ENCODE measurements around the gene SHB. TPM values are rescaled to one million over a fixed set of nuclear protein-coding genes. Genes with fewer than 3 reads are reported as not detected.
A peak's percentile ranks its signal among the peaks of the same experiment; 100 is the strongest.

The SHB gene
- total RNA-seq, 8 experiments from 2014 or later = 2.8 to 12.8 (median 8.7) TPM

DNA sequence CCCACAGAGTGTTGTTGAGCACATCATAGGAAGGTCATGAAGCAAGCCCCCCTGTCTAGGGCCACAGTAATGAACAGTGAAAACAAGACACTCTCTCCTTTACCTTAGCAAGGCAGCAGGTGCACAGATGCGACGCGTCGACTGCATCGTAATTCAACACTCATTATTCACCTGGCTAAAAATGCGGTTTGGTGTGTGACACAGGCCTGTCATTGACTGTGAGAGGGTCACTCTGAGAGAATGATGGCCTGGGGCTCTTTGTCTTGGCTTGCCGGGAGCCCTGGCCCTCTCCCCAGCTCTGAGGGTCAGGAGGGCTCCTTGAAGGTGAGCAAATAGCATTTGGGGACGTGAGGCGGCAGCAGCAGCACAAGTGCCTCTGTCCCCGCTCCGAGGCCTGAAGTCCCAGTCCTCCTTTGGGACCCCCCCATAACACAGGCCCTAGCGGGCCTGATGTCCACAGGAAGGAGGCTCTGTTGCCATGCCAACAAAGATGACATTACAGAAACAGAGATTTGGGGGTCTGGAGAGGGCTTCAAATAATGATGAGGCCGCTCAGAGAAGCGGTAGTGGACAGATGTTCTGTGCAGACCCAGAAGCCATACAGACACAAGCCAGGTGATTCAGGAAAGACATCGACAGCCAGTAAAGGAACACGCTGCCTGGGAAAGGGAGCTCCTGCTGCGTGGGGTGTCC is 46.7 kb downstream of the SHB start:
- no peak overlapping the region for H3K4me3 ChIP-seq
- H3K27ac ChIP-seq = peak overlapping the region; percentile 32 to 44
- in situ Hi-C loops (cut with MboI; ENCODE audit: low pct_unique_long_range_greater_than_20kb in 2 of 9, low sequenced_read_pairs in 9 of 9, unreplicated experiment in 9 of 9) = loop anchor here in 1 of 9 experiments (25.0 kb wide), 1 partner anchor 340 kb away; no protein-coding TSS in a partner anchor
- WGBS, 10 experiments = 56 to 98% (median 82%) methylated on average over 2 to 9 of the region's 17 CpGs; no CpG with 5 or more reads in 5 of the 10 experiments
- peak in 3 of 8 experiments; percentile 4 to 6 (median 5) for ATAC-seq (replicated peaks in 6 of 8)
- H3K4me1 ChIP-seq (replicated peaks in 1 of 2) = peaks cover 85 to 91% of the 10 kb centered on the region in 2 donors

DNA sequence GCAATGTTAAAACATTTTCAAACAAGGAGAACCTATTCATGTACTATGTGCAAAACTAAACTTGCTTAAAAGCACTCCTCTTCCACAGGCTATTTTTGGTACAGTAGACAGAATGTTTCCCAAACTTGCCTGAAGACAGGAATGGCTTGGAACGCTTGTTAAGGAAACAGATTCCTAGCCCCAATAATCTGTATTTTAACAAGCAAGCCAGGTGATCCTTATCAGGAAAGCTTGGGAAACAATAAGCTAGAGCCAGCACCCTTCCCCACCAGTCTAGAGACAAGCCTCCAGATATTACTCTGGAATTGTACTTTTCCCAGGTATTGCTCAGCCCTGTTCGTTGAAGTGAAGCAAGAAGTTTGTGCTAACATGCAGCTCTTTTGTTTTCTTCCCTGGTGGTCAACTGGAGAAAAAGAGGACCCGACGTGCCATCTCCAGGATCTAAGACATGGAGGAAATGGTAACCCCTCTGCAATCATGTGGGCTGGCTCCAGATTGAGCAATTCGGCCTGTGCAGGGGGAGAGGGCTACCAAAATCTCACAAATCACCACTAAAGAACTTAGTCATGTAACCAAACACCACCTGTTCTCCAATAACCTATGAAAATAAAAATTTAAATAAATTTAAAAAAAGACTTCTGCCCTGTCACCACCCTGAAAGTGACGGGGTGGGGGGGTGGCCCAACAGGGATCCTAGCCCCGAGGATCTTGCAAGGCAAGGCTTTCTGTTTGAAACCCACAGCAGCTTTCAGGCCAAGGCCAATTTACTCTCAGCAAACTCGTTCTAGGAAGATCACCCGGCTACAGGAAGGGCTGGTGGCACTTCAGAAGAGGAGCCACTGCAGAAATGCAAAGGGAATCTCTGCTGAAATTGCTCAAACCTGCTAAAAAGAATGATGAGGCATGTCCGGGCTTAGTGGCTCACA is 48.6 kb downstream of the SHB start:
- in situ Hi-C loops (cut with MboI; ENCODE audit: low pct_unique_long_range_greater_than_20kb in 2 of 9, low sequenced_read_pairs in 9 of 9, unreplicated experiment in 9 of 9) = loop anchor here in 1 of 9 experiments (25.0 kb wide), 1 partner anchor 342 kb away; no protein-coding TSS in a partner anchor
- ATAC-seq (replicated peaks in 6 of 8) = no peak
- WGBS, 10 experiments = 20 to 100% (median 79%) methylated on average over 1 to 8 of the region's 10 CpGs
- peaks cover 80 to 83% of the 10 kb centered on the region in 2 donors for H3K4me1 ChIP-seq (replicated peaks in 1 of 2)
- no peak overlapping the region for H3K27ac ChIP-seq
- H3K4me3 ChIP-seq = no peak overlapping the region

DNA sequence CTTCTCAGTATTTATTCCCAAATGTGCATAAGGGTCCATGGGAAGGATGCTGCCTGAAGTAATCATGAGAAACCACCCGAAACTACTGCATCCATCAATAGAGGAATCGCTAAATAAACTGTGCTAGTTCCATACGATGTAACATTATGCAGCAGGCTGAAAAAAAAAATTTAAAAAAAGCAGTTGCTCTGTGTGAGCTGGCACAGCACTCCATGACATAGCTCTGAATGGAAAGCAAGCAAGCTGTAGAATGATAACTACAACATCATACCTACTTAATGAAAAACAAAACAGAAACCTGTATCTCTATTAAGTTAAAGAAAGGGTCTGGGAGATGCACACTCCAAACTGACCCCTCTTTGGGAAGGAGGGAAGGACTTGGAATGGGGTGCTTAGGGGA is 49.3 kb downstream of the SHB start:
- Histone ChIP-seq H3K27ac (no peak overlapping the region), H3K4me3 (no peak overlapping the region), H3K4me1 (replicated peaks in 1 of 2) (peaks cover 79% of the 10 kb centered on the region in 2 donors)
- WGBS, 10 experiments = 17 to 100% (median 85%) methylated on average over 2 to 3 of the region's 3 CpGs; no CpG with 5 or more reads in 3 of the 10 experiments
- in situ Hi-C loops (cut with MboI; ENCODE audit: low pct_unique_long_range_greater_than_20kb in 2 of 9, low sequenced_read_pairs in 9 of 9, unreplicated experiment in 9 of 9) = loop anchor here in 1 of 9 experiments (25.0 kb wide), 1 partner anchor 343 kb away; no protein-coding TSS in a partner anchor
- ATAC-seq (replicated peaks in 6 of 8) = no peak

DNA sequence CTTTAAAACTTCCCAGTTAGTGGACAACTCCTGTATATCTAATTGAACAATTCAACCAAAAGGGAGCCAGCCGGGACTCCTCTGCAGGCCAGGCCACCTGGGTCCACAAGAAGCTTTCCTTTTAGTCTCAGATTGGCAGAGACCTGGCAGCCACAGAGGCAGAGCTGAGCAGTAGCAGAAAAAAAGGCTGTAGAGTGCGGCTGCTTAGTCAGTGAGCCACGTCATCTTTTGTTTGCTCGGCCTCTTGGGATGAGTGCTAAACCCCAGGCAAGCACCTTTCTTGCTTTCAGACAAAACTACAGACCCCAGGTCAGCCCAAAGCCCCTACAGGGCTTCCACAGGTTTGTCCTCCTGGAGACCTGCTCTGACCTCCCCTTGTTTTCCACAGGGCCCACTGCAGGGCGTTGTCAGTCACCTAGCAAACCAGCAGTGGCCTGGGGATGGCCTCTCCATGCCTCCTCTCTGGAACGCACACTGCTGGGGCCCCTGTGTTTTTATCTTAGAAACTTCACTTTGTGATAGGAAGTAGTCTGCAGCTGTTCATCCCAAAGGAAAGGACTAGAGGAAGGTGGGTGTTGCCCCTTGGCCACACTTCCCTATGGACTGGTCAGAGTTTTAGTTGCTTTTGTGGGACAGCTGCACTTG is 49.9 kb downstream of the SHB start:
- 0 to 65% (median 20%) methylated on average over 1 to 4 of the region's 6 CpGs; no CpG with 5 or more reads in 5 of the 10 experiments for WGBS, 10 experiments
- peak in 7 of 8 experiments; percentile 49 to 74 (median 66) for ATAC-seq (replicated peaks in 6 of 8)
- in situ Hi-C loops (cut with MboI; ENCODE audit: low pct_unique_long_range_greater_than_20kb in 2 of 9, low sequenced_read_pairs in 9 of 9, unreplicated experiment in 9 of 9) = loop anchor here in 1 of 9 experiments (25.0 kb wide), 1 partner anchor 343 kb away; no protein-coding TSS in a partner anchor
- H3K4me1 ChIP-seq (replicated peaks in 1 of 2) = peaks cover 72 to 73% of the 10 kb centered on the region in 2 donors
- H3K4me3 ChIP-seq = no peak overlapping the region
- H3K27ac ChIP-seq = peak overlapping the region in 1 of 2 donors; percentile 45

DNA sequence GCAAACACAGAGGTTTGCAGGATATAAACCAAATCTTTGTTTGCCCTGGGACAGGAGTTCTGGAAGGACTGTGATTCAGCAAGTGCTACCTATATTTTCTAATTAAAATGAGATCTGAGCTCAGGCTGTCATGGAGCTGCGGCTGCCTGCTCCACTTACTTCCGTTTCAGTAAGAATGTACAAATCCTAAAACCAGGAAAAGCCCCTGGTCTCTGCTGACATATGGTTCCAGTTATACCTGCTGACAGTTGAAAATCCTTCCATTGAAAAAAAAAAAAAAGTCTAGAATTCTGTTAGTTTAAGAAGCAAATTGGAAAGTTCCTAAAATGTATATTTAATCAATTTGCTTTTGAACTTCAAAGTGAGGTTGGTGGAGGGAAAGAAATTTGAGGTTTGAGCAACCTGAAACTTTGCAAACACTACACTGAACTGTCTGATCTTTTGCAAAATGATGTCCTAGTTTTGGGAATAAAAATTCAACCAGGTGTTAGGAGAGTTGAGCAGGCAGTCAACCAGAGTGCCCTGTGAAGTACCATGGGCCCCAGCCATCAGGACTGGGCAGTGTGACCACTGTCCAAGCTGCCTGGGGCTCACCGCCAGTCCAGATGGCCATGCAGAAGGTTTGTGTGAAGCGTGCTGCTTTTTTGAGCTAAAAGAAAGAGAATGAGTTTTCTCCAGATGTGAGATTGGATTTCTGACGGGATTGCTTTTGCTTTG is 50.6 kb downstream of the SHB start:
- WGBS, 10 experiments = 7 to 100% (median 62%) methylated on average over 1 to 5 of the region's 5 CpGs; no CpG with 5 or more reads in 2 of the 10 experiments
- no peak overlapping the region for H3K4me3 ChIP-seq
- ATAC-seq (replicated peaks in 6 of 8) = peak in 1 of 8 experiments; percentile 15
- peaks cover 69% of the 10 kb centered on the region in 2 donors for H3K4me1 ChIP-seq (replicated peaks in 1 of 2)
- peak overlapping the region in 1 of 2 donors; percentile 45 for H3K27ac ChIP-seq
- in situ Hi-C loops (cut with MboI; ENCODE audit: low pct_unique_long_range_greater_than_20kb in 2 of 9, low sequenced_read_pairs in 9 of 9, unreplicated experiment in 9 of 9) = loop anchor here in 1 of 9 experiments (25.0 kb wide), 1 partner anchor 344 kb away; no protein-coding TSS in a partner anchor

DNA sequence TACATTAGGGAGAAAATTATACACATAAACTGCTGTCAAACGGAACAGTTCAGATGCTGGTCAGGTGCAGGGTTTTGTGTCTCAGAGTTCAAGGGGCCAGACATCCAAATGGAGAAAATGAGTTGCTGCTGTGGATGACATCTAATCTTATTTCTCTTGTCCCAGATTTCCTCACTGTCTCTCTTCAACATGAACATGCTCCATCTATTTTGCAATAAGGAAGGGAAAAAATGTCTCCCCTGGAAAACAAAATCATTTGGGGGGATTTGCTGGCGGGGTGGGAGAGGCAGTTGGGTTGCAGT is 51.2 kb downstream of the SHB start:
- H3K27ac ChIP-seq = no peak overlapping the region
- no peak overlapping the region for H3K4me3 ChIP-seq
- 0 to 100% (median 73%) methylated on average over 1 to 2 of the region's 2 CpGs; no CpG with 5 or more reads in 2 of the 10 experiments for WGBS, 10 experiments
- peaks cover 69% of the 10 kb centered on the region in 2 donors for H3K4me1 ChIP-seq (replicated peaks in 1 of 2)
- no peak for ATAC-seq (replicated peaks in 6 of 8)
- in situ Hi-C loops (cut with MboI; ENCODE audit: low pct_unique_long_range_greater_than_20kb in 2 of 9, low sequenced_read_pairs in 9 of 9, unreplicated experiment in 9 of 9) = loop anchor here in 1 of 9 experiments (25.0 kb wide), 1 partner anchor 344 kb away; no protein-coding TSS in a partner anchor

DNA sequence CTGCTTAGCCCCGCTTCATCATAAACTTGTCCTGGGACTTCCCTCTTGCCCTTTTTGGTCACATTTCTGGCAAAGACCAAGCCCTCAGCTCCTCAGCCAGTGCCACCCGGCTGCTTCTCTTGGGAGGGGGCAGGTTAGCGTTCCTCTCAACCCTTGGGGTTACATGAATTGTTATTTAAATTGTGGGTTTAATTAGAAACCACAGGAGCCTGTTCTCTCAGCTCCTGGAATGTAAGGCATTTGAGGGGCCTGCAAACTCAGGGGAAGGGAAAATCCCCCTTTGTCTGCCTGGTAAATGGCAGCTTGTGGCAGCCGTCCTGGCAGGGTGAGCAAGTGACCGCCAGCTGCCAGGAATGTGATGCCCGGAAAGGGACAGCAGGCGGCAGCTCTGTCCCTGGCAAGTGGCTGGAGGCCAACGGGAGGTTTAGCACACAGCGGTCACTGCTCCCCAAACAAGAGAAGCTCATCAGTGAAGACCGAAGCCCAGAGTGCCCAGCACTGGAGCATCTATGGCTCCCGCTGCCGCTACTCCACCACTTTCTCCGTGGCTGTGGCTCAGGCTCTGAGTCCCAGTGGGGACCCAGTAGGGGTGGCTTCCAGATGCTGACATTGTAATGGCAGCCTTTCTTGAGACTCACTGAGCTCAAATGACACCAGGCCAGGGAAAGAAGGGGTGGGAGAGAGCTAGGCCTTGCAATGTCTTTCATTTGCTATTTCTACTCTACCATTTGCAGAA is 51.7 kb downstream of the SHB start:
- Histone ChIP-seq H3K4me3 (no peak overlapping the region), H3K27ac (no peak overlapping the region), H3K4me1 (replicated peaks in 1 of 2) (peaks cover 69% of the 10 kb centered on the region in 2 donors)
- ATAC-seq (replicated peaks in 6 of 8) = peak in 7 of 8 experiments; percentile 18 to 68 (median 50)
- in situ Hi-C loops (cut with MboI; ENCODE audit: low pct_unique_long_range_greater_than_20kb in 2 of 9, low sequenced_read_pairs in 9 of 9, unreplicated experiment in 9 of 9) = loop anchor here in 1 of 9 experiments (25.0 kb wide), 1 partner anchor 345 kb away; no protein-coding TSS in a partner anchor
- WGBS, 10 experiments = 0 to 100% (median 41%) methylated on average over 1 to 10 of the region's 13 CpGs; no CpG with 5 or more reads in 2 of the 10 experiments

DNA sequence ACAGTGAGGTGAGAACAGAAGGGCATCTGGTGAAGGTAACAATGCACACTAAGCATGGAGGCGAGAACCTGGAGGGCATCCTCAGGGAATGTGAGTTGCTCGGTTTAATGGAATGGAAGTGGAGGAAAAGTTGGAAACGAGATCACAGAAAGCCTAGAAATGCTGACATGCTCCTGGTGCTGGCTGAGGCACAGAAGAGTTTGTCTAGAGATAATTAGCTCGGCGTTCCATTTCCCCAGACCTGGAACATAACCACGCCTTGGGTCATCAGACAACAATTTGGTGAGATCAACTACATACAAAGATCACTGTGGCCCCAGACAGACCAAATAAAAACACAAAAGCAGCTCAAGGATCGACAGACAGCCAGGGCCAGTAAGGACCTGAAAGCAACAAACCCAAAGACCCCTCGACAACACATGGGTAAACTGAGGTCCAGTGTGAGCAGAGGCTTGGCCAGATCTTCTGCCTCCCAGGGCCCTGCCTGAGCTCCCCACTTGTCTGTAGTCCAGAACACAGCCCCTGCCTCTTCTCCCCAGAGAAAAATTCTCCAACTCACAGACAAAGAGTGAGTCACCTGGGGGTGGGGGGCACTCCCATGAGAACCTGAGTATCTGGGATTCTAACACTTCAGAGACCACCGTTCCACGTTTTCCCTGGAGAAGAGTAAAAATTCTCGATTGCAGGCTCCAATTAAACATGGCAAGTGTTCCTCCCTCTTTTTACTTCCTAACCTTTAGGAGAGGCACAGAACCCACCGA is 52.5 kb downstream of the SHB start:
- in situ Hi-C loops (cut with MboI; ENCODE audit: low pct_unique_long_range_greater_than_20kb in 2 of 9, low sequenced_read_pairs in 9 of 9, unreplicated experiment in 9 of 9) = loop anchor here in 1 of 9 experiments (25.0 kb wide), 1 partner anchor 346 kb away; no protein-coding TSS in a partner anchor
- 0 to 67% (median 39%) methylated on average over 1 to 11 of the region's 12 CpGs; no CpG with 5 or more reads in 2 of the 10 experiments for WGBS, 10 experiments
- no peak overlapping the region for H3K27ac ChIP-seq
- ATAC-seq (replicated peaks in 6 of 8) = no peak
- peaks cover 67 to 69% of the 10 kb centered on the region in 2 donors for H3K4me1 ChIP-seq (replicated peaks in 1 of 2)
- no peak overlapping the region for H3K4me3 ChIP-seq

DNA sequence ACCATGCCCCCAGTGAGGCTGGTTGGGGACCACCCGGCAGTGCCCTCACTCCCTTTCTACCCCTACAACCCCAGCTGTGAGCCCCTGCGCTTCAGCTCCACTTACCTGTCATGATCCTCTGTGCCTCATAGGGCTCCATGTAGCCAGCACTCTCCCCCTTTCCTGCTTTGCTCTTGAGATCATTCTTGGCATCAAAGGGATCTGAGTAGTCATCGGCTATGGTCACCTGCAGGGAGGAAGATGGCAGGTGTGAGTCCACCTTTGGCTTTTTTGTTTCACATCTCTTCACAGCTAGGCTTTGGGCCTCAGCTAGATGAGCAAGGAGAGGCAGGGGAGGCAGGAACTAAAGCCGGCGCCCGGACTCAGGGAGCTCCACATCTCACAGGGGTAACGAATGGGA is 53.1 kb downstream of the SHB start:
- H3K4me3 ChIP-seq = no peak overlapping the region
- WGBS, 10 experiments = 84 to 100% (median 94%) methylated on average over 1 to 5 of the region's 7 CpGs; no CpG with 5 or more reads in 5 of the 10 experiments
- no peak overlapping the region for H3K27ac ChIP-seq
- ATAC-seq (replicated peaks in 6 of 8) = no peak
- H3K4me1 ChIP-seq (replicated peaks in 1 of 2) = peaks cover 63% of the 10 kb centered on the region in 2 donors
- in situ Hi-C loops (cut with MboI; ENCODE audit: low pct_unique_long_range_greater_than_20kb in 2 of 9, low sequenced_read_pairs in 9 of 9, unreplicated experiment in 9 of 9) = loop anchor here in 1 of 9 experiments (25.0 kb wide), 1 partner anchor 346 kb away; no protein-coding TSS in a partner anchor

DNA sequence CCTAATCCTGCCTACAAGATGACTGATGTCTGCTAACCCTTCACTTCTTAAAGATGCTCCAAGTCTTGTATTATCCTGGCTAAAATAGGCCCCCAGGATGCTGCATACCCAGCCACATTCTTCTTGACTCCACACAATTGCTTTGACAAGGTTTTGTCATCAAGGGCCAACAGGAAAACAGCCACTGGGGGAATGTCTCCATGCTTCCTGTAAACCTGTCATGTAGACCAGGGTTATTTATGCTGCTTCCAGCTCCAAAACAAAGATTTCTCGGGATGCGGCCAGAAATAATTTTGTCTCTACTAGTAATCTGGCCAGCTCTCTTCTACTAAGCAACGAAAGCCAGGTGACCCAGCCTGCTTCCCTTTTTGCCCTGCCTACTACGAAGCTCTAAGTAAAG is 53.8 kb downstream of the SHB start:
- no peak overlapping the region for H3K4me3 ChIP-seq
- H3K4me1 ChIP-seq (replicated peaks in 1 of 2) = peaks cover 63% of the 10 kb centered on the region in 2 donors
- ATAC-seq (replicated peaks in 6 of 8) = no peak
- WGBS, 10 experiments = 42 to 100% (median 72%) methylated on average over 1 to 3 of the region's 4 CpGs; no CpG with 5 or more reads in 2 of the 10 experiments
- no peak overlapping the region for H3K27ac ChIP-seq
- in situ Hi-C loops (cut with MboI; ENCODE audit: low pct_unique_long_range_greater_than_20kb in 2 of 9, low sequenced_read_pairs in 9 of 9, unreplicated experiment in 9 of 9) = loop anchor here in 1 of 9 experiments (25.0 kb wide), 1 partner anchor 347 kb away; no protein-coding TSS in a partner anchor
